HepG2 (cell line): Measurements from ENCODE around the gene BMF. TPM values are rescaled to one million over a fixed set of nuclear protein-coding genes. Genes with fewer than 3 reads are reported as not detected.
A peak's percentile ranks its signal among the peaks of the same experiment; 100 is the strongest.

Experiments
- ATAC-seq: fragments of 200-7000 bp; cut with Tn5 transposase; 3 replicates; pipeline ENCODE4 v1.9.1; 2020; ENCODE audit warnings: mild to moderate bottlenecking, moderate library complexity
- BruUV-seq: library from RNA; stranded (reverse); fragments of 400-500 nt; replicated peaks from 2 replicates; lab custom pipeline; 2021; lab: Mats Ljungman, UMichigan
- CTCF ChIA-PET: fragments of 300-600 bp; formaldehyde crosslinking; extraction: SDS; loops from one replicate; lab custom pipeline; 2021; ENCODE audit warnings: low total read pairs, inconsistent platforms, low intra/inter-chr PET ratio; lab: Yijun Ruan, JAX
- POLR2A ChIA-PET: fragments of 350-600 bp; sonication (Branson Sonifier 250); formaldehyde crosslinking; loops from one replicate; lab custom pipeline; 2020; ENCODE audit warnings: antibody characterized with exemption, inconsistent platforms; lab: Yijun Ruan, JAX
- DNase-seq: peaks from one replicate; pipeline ENCODE4 v3.0.0-alpha.2; 2015; ENCODE audit warnings: low spot score
- FAIRE-seq: peaks from 3 replicates; lab custom pipeline; 2011; peaks lifted over from hg19 to GRCh38; lab: Jason Lieb, UNC
- H2AFZ ChIP-seq: one replicate; pipeline ENCODE4 v1.6.1; 2011; ENCODE audit warnings: low read length, inconsistent platforms
- H3K27ac ChIP-seq: fragments of 300-600 bp; 3 replicates; pipeline ENCODE4 v1.8.0; 2011; ENCODE audit warnings: mixed run types, mild to moderate bottlenecking, mixed read lengths, low read length, inconsistent platforms; ENCODE audit not compliant: insufficient read depth; ENCODE audit errors: extremely low read length
- H3K27me3 ChIP-seq, 2 experiments: fragments of 200-600 bp in 1 of 2; 2 replicates in 1 of 2; 3 replicates in 1 of 2; pipeline versions ENCODE4 v1.6.0 to v1.8.0; 2011; ENCODE audit warnings: low read length in 2 of 2, mild to moderate bottlenecking in 2 of 2, moderate library complexity in 2 of 2, inconsistent platforms in 1 of 2; ENCODE audit not compliant: insufficient read depth in 2 of 2, control insufficient read depth in 1 of 2
- H3K36me3 ChIP-seq, 2 experiments: fragments of 200-600 bp in 1 of 2; replicated peaks in 1 of 2; 2 replicates in 1 of 2; 3 replicates in 1 of 2; pipeline versions ENCODE4 v1.5.1 to v1.8.0; 2011; ENCODE audit warnings: low read length in 2 of 2, inconsistent platforms in 1 of 2; ENCODE audit not compliant: insufficient read depth in 2 of 2, control insufficient read depth in 1 of 2
- H3K4me1 ChIP-seq: 2 replicates; pipeline ENCODE4 v1.5.1; 2012; ENCODE audit warnings: low read length, inconsistent platforms; ENCODE audit not compliant: insufficient read depth
- H3K4me2 ChIP-seq: 2 replicates; pipeline ENCODE4 v1.6.0; 2011; ENCODE audit warnings: low read depth, low read length, inconsistent platforms
- H3K4me3 ChIP-seq, 3 experiments: fragments of 200-600 bp in 1 of 3; sonication (generic), shearing (Covaris generic) in 1 of 3; replicated peaks in 1 of 3; 2 replicates each; pipeline ENCODE4 v1.5.1; 2011 to 2016; ENCODE audit warnings: low read length in 3 of 3, inconsistent platforms in 2 of 3, low read depth in 2 of 3, mild to moderate bottlenecking in 2 of 3, control low read depth in 1 of 3, mixed read lengths in 1 of 3; ENCODE audit not compliant: insufficient read depth in 1 of 3
- H3K79me2 ChIP-seq: one replicate; pipeline ENCODE4 v1.6.1; 2011; ENCODE audit warnings: low read length, inconsistent platforms; ENCODE audit not compliant: insufficient read depth
- H3K9ac ChIP-seq: 2 replicates; pipeline ENCODE4 v1.6.0; 2011; ENCODE audit warnings: mild to moderate bottlenecking, low read depth, low read length, inconsistent platforms; ENCODE audit not compliant: insufficient read depth
- H3K9me3 ChIP-seq: 2 replicates; pipeline ENCODE4 v1.5.1; 2012; ENCODE audit warnings: mild to moderate bottlenecking, low read length
- H4K20me1 ChIP-seq: 2 replicates; pipeline ENCODE4 v1.6.0; 2011; ENCODE audit warnings: inconsistent platforms, mild to moderate bottlenecking, low read length, moderate library complexity; ENCODE audit not compliant: insufficient read depth
- ARNT2 ChIP-seq: sonication (generic); formaldehyde crosslinking; IDR thresholded peaks from 2 replicates; pipeline ENCODE4 v1.8.0; 2022; ENCODE audit warnings: mild to moderate bottlenecking, low read depth, missing genetic modification reagents, moderate library complexity
- EEA1 ChIP-seq: sonication (generic); formaldehyde crosslinking; IDR thresholded peaks from 2 replicates; pipeline ENCODE4 v1.5.1; 2020; ENCODE audit warnings: mild to moderate bottlenecking, missing genetic modification reagents, borderline replicate concordance
- GTF2F1 ChIP-seq: fragments of 150-350 bp; IDR thresholded peaks from 2 replicates; pipeline ENCODE4 v1.6.1; 2014; ENCODE audit warnings: low read length
- MAFF ChIP-seq: IDR thresholded peaks from 2 replicates; pipeline ENCODE4 v1.6.1; 2011; ENCODE audit warnings: low read depth, low read length, improper control_type of control experiment
- MAFK ChIP-seq, 2 experiments: IDR thresholded peaks in 1 of 2; conservative IDR thresholded peaks in 1 of 2; 2 replicates each; pipeline ENCODE4 v1.6.1; 2011; ENCODE audit warnings: improper control_type of control experiment in 2 of 2, low read length in 2 of 2
- MYNN ChIP-seq: sonication (generic); formaldehyde crosslinking; IDR thresholded peaks from 2 replicates; pipeline ENCODE4 v1.4.0; 2020; ENCODE audit warnings: mild to moderate bottlenecking, low read depth, missing genetic modification reagents
- NFE2 ChIP-seq: sonication (generic); formaldehyde crosslinking; IDR thresholded peaks from 2 replicates; pipeline ENCODE4 v1.4.0; 2020; ENCODE audit warnings: missing genetic modification reagents
- THYN1 ChIP-seq: sonication (generic); formaldehyde crosslinking; IDR thresholded peaks from 2 replicates; pipeline ENCODE4 v1.8.1; 2023; ENCODE audit warnings: low read depth, mild to moderate bottlenecking, moderate library complexity, missing genetic modification reagents, borderline replicate concordance
- ZFP82 ChIP-seq: sonication (generic); formaldehyde crosslinking; IDR thresholded peaks from 2 replicates; pipeline ENCODE4 v1.5.1; 2020; ENCODE audit warnings: mild to moderate bottlenecking, missing genetic modification reagents, borderline replicate concordance
- ZNF232 ChIP-seq: sonication (generic); formaldehyde crosslinking; IDR thresholded peaks from 2 replicates; pipeline ENCODE4 v1.4.0; 2020; ENCODE audit warnings: missing genetic modification reagents, borderline replicate concordance
- ZNF331 ChIP-seq: sonication (generic); formaldehyde crosslinking; IDR thresholded peaks from 2 replicates; pipeline ENCODE4 v1.4.0; 2020; ENCODE audit warnings: missing genetic modification reagents
- ZNF816 ChIP-seq: sonication (generic); formaldehyde crosslinking; IDR thresholded peaks from 2 replicates; pipeline ENCODE4 v1.8.0; 2022; ENCODE audit warnings: missing genetic modification reagents, mild to moderate bottlenecking, borderline replicate concordance
- WGBS: methylation state at CpG from one replicate; pipeline ENCODE4 v1.1.6; 2017; ENCODE audit warnings: low lambda C conversion rate; 5-methylcytosine and 5-hydroxymethylcytosine counted together
- in situ Hi-C: cut with HindIII; loops from 2 replicates; pipeline ENCODE4 v1.10.0; 2017; ENCODE audit warnings: low pct_unique_long_range_greater_than_20kb; ENCODE audit not compliant: extremely low pct_ligation_motif_present
- intact Hi-C: fragments of 100-400 bp; cut with micrococcal nuclease; formaldehyde crosslinking; loops from one replicate; pipeline ENCODE4 v1.10.0; 2022; ENCODE audit not compliant: unreplicated experiment
- polyA plus RNA-seq, 8 experiments: library from polyadenylated mRNA; depleted of rRNA in 3 of 8; stranded (reverse) in 7 of 8; unstranded in 1 of 8; fragments of >200 nt; fragmentation: Illumina TruSeq in 4 of 8; extraction: Trizol in 4 of 8; gene quantifications; 2 replicates each; pipeline versions ENCODE4 v1.2.1 to v1.2.3, GENCODE V29; 2011 to 2016; ENCODE audit warnings: low read depth in 4 of 8, missing spikeins in 1 of 8, mixed read lengths in 1 of 8; ENCODE audit not compliant: insufficient read depth in 1 of 8
- total RNA-seq, 5 experiments: library from RNA; depleted of rRNA; stranded (reverse); fragments of >200 nt; fragmentation: Illumina TruSeq; extraction: Trizol; gene quantifications; 2 replicates each; pipeline ENCODE4 v1.2.3, GENCODE V29; 2016; ENCODE audit warnings: low read depth in 1 of 5
- TF ChIP-seq, protein P1 (sequence below): IDR thresholded peaks from 2 replicates; pipeline ENCODE4 v1.6.1; 2016; ENCODE audit warnings: low read depth
- TF ChIP-seq, protein P2 (sequence below): sonication (generic); formaldehyde crosslinking; IDR thresholded peaks from 2 replicates; pipeline ENCODE4 v1.5.1; 2020; ENCODE audit warnings: mild to moderate bottlenecking, missing genetic modification reagents, moderate library complexity
- TF ChIP-seq, protein P3 (sequence below): sonication (generic); formaldehyde crosslinking; IDR thresholded peaks from 2 replicates; pipeline ENCODE4 v1.4.0; 2020; ENCODE audit warnings: missing genetic modification reagents
- TF ChIP-seq, protein P4 (sequence below): sonication (generic); formaldehyde crosslinking; IDR thresholded peaks from 2 replicates; pipeline ENCODE4 v1.8.0; 2022; ENCODE audit warnings: mild to moderate bottlenecking, missing genetic modification reagents, moderate library complexity

Gene BMF
- total and polyA plus RNA-seq, 2 of the 13 experiments (the other 11 are each of a cell fraction or from before 2014, with no cell fraction given) = 8.7 to 15.9 TPM

DNA sequence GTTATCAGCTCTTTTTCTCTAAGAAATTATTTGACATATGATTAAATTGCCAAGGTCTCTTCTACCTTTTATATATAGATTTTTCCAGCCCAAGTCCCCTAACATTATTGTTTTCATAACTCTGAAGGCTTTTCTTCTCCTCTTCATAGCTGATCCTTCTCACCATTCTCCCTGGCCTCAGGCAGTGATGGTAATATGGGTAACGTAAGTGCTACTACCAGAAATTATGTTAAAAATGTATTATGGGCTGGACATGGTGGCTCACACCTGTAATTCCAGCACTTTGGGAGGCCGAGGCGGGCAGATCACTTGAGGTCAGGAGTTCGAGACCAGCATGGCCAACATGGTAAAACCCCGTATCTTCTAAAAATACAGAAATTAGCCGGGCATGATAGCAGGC lies 29.2 kb downstream of the BMF start (continued):
- TF ChIP-seq ZNF816 (CRISPR knock-in tag) (no peak), THYN1 (CRISPR knock-in tag) (no peak), ZNF232 (CRISPR knock-in tag) (no peak)

DNA sequence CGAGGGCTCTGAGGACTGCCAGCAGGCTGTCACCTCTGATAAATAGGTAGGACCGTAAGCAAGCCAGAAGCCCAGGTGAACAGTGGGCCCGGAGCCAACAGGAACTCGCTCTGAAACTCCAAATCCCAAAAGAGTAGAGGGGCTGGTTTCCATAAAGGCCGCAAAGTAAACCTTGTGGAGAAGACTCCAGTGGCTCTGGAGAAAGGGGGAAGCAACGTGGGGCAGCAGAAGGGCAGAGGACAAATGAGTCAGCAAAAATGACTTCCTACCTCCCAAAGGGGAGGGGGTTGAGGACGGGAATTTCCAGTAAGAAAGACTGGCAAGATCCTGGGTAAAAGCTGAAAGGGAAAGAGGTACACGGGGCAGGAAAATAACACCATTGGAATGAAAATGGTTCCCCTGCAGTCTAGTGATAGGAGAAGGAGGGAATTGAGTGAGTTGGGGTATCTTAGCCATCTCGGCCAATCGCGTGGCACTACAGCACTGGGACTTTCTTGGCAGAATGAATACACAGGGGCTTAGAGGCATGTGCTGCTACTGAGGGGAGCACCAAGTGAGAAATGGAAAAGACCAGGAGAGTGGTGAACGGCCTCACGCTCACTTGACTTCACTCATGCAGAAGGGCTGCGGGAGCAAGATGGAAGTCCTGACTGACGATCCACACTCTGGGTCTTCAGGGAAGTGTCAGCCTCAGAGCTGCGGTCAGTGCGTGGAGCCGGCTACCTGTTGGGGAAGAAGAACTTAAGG lies 33.2 kb downstream of the BMF start:
- no peaks in the 10 kb centered on the region for H4K20me1 ChIP-seq
- DNase-seq (no peak), ATAC-seq (no peak), FAIRE-seq (no peak)
- no TSS peak for BruUV-seq
- in situ Hi-C loops (no loop called here), intact Hi-C loops (no loop called here)
- no peak overlapping the region for H3K4me2 ChIP-seq
- POLR2A ChIA-PET = interaction anchor here (1.7 to 4.2 kb wide), 2 partner anchors 13 to 32 kb away, joined by 3 to 39 read pairs; partner anchors contain the start of gene BMF
- CTCF ChIA-PET = no interaction called here
- H3K27ac ChIP-seq = peak overlapping the region; percentile 17
- no peak overlapping the region for H3K9ac ChIP-seq
- WGBS = 91% methylated on average over 17 of the region's 18 CpGs
- no peak overlapping the region for H2AFZ ChIP-seq
- H3K79me2 ChIP-seq = no peaks in the 10 kb centered on the region
- H3K9me3 ChIP-seq = no peaks in the 10 kb centered on the region
- H3K4me1 ChIP-seq = peaks cover 46% of the 10 kb centered on the region
- no peaks in the 10 kb centered on the region for H3K27me3 ChIP-seq
- no peak overlapping the region for H3K4me3 ChIP-seq
- no peaks in the 10 kb centered on the region for H3K36me3 ChIP-seq
- TF ChIP-seq, protein P1, sequence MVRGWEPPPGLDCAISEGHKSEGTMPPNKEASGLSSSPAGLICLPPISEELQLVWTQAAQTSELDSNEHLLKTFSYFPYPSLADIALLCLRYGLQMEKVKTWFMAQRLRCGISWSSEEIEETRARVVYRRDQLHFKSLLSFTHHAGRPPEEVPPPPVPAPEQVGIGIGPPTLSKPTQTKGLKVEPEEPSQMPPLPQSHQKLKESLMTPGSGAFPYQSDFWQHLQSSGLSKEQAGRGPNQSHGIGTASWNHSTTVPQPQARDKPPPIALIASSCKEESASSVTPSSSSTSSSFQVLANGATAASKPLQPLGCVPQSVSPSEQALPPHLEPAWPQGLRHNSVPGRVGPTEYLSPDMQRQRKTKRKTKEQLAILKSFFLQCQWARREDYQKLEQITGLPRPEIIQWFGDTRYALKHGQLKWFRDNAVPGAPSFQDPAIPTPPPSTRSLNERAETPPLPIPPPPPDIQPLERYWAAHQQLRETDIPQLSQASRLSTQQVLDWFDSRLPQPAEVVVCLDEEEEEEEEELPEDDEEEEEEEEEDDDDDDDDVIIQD = 0 out of 2 replicates have a peak, but pooled peaks have one; percentile 20
- TF ChIP-seq GTF2F1 (no peak), ARNT2 (no peak), ZFP82 (no peak), ZNF331 (CRISPR knock-in tag) (no peak), MYNN (no peak), NFE2 (CRISPR knock-in tag) (peak; percentile 48; the same call in 1 of the 2 replicates), MAFK (conservative IDR thresholded peaks at IDR 0.05 in 1 of 2, IDR thresholded peaks at IDR 0.05 in 1 of 2; ENCODE audit: low read length in 2 of 2) (peak; percentile 77 to 82), EEA1 (CRISPR knock-in tag) (no peak), MAFF (peak; percentile 71)
- TF ChIP-seq, protein P2, sequence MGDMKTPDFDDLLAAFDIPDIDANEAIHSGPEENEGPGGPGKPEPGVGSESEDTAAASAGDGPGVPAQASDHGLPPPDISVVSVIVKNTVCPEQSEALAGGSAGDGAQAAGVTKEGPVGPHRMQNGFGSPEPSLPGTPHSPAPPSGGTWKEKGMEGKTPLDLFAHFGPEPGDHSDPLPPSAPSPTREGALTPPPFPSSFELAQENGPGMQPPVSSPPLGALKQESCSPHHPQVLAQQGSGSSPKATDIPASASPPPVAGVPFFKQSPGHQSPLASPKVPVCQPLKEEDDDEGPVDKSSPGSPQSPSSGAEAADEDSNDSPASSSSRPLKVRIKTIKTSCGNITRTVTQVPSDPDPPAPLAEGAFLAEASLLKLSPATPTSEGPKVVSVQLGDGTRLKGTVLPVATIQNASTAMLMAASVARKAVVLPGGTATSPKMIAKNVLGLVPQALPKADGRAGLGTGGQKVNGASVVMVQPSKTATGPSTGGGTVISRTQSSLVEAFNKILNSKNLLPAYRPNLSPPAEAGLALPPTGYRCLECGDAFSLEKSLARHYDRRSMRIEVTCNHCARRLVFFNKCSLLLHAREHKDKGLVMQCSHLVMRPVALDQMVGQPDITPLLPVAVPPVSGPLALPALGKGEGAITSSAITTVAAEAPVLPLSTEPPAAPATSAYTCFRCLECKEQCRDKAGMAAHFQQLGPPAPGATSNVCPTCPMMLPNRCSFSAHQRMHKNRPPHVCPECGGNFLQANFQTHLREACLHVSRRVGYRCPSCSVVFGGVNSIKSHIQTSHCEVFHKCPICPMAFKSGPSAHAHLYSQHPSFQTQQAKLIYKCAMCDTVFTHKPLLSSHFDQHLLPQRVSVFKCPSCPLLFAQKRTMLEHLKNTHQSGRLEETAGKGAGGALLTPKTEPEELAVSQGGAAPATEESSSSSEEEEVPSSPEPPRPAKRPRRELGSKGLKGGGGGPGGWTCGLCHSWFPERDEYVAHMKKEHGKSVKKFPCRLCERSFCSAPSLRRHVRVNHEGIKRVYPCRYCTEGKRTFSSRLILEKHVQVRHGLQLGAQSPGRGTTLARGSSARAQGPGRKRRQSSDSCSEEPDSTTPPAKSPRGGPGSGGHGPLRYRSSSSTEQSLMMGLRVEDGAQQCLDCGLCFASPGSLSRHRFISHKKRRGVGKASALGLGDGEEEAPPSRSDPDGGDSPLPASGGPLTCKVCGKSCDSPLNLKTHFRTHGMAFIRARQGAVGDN (CRISPR knock-in tag) = 0 out of 2 replicates have a peak, but pooled peaks have one; percentile 15
- TF ChIP-seq, protein P3, sequence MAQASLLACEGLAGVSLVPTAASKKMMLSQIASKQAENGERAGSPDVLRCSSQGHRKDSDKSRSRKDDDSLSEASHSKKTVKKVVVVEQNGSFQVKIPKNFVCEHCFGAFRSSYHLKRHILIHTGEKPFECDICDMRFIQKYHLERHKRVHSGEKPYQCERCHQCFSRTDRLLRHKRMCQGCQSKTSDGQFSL = no peak
- TF ChIP-seq, protein P4, sequence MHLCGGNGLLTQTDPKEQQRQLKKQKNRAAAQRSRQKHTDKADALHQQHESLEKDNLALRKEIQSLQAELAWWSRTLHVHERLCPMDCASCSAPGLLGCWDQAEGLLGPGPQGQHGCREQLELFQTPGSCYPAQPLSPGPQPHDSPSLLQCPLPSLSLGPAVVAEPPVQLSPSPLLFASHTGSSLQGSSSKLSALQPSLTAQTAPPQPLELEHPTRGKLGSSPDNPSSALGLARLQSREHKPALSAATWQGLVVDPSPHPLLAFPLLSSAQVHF (CRISPR knock-in tag) = no peak
